Activated naive CD8-positive, alpha-beta T cell treated with anti-CD3 and anti-CD28 coated beads for 36 hours (primary cell): ENCODE measurements around the gene TFAP2B. TPM values are rescaled to one million over a fixed set of nuclear protein-coding genes. Genes with fewer than 3 reads are reported as not detected.

ENCODE experiments used
- DNase-seq: peaks from one replicate; pipeline ENCODE4 v3.0.0; 2021
- H3K27ac Mint-ChIP-seq: one replicate; pipeline ENCODE4 v1.8.0; 2022; ENCODE audit warnings: mild to moderate bottlenecking, moderate library complexity, mixed read lengths
- H3K27me3 Mint-ChIP-seq: one replicate; pipeline ENCODE4 v1.8.0; 2022; ENCODE audit warnings: mild to moderate bottlenecking, mixed read lengths
- H3K36me3 Mint-ChIP-seq: one replicate; pipeline ENCODE4 v1.8.0; 2021; ENCODE audit warnings: mild to moderate bottlenecking, mixed read lengths
- H3K4me1 Mint-ChIP-seq: one replicate; pipeline ENCODE4 v1.8.0; 2021; ENCODE audit warnings: mixed read lengths
- H3K4me3 Mint-ChIP-seq: one replicate; pipeline ENCODE4 v1.8.0; 2022; ENCODE audit warnings: mild to moderate bottlenecking, moderate library complexity, mixed read lengths
- H3K9me3 Mint-ChIP-seq: one replicate; pipeline ENCODE4 v1.8.0; 2022; ENCODE audit warnings: mixed read lengths
- total RNA-seq, 2 experiments: library from RNA; stranded (reverse); gene quantifications; one replicate each; pipeline ENCODE4 v1.2.3, GENCODE V29; 2021

TFAP2B gene
- total RNA-seq, 2 experiments from 2014 or later = not detected

GRCh38 chr6:50819904-50820868 lies 1.5 kb downstream of the TFAP2B start:
- Mint-ChIP-seq H3K36me3 (peaks cover 2% of the 10 kb centered on the region), H3K4me1 (peaks cover 11% of the 10 kb centered on the region), H3K4me3 (no peak overlapping the region), H3K9me3 (no peaks in the 10 kb centered on the region), H3K27ac (no peak overlapping the region), H3K27me3 (peaks cover 93% of the 10 kb centered on the region)
- DNase-seq = no peak

DNA sequence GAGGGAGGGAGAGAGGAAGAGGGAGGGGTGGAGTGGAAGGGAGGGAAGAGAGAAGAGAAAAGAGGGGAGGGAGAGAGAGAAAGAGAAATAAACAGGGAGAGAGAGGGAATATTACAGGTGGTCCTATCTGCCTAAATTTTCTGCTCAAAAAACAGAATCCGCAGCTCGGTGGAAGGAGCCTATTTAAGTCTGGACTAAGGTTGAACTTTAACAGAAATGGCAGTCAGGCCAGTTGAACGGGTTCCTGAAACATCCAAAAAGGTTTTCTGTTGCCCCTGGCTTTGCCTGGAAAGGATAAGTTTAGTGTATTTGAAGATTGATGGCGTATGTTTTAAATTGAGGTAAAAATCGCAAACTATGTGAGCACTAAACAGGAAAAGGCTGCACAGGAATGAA lies 2.2 kb downstream of the TFAP2B start:
- DNase-seq = no peak
- no peak overlapping the region for H3K27ac Mint-ChIP-seq
- peaks cover 93% of the 10 kb centered on the region for H3K27me3 Mint-ChIP-seq
- H3K4me1 Mint-ChIP-seq = peaks cover 6% of the 10 kb centered on the region
- H3K9me3 Mint-ChIP-seq = no peaks in the 10 kb centered on the region
- H3K4me3 Mint-ChIP-seq = no peak overlapping the region
- H3K36me3 Mint-ChIP-seq = peaks cover 2% of the 10 kb centered on the region

DNA sequence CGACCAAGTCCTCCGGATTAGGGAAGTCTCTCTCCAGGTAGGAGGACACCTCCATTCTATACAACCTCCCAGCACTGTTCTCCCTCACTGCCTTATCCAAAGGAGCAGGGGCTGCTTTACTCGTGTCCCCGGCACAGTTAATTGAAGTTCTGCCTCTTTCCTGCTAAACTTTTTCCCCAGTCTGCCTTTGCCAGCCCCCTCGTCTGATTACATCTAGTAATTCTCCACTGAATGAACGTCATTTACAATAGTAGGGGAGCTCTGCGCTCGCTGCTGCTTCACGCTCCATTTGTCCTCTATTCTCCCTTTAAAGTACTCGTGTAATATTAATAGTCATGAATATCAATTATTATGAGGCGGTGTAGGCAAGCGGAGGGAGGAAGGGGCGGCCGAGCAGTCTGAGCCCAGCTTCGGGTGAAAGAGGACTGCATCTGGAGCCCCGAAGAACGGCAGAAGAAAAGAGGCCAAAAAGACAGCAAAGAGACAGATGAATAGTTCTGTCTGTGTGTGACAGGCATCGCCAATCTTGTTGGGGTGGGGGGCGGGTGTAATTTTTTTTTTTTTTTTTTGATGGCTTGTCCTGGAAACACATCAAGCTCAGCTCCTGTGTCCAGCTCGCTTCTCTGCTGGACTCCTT lies 2.9 kb downstream of the TFAP2B start:
- no peak for DNase-seq
- Mint-ChIP-seq H3K27ac (no peak overlapping the region), H3K9me3 (no peaks in the 10 kb centered on the region), H3K36me3 (peaks cover 2% of the 10 kb centered on the region), H3K4me1 (peaks cover 5% of the 10 kb centered on the region), H3K4me3 (no peak overlapping the region), H3K27me3 (peaks cover 97% of the 10 kb centered on the region)

GRCh38 chr6:50822078-50822476 lies 3.4 kb downstream of the TFAP2B start:
- peaks cover 2% of the 10 kb centered on the region for H3K36me3 Mint-ChIP-seq
- no peak overlapping the region for H3K4me3 Mint-ChIP-seq

DNA sequence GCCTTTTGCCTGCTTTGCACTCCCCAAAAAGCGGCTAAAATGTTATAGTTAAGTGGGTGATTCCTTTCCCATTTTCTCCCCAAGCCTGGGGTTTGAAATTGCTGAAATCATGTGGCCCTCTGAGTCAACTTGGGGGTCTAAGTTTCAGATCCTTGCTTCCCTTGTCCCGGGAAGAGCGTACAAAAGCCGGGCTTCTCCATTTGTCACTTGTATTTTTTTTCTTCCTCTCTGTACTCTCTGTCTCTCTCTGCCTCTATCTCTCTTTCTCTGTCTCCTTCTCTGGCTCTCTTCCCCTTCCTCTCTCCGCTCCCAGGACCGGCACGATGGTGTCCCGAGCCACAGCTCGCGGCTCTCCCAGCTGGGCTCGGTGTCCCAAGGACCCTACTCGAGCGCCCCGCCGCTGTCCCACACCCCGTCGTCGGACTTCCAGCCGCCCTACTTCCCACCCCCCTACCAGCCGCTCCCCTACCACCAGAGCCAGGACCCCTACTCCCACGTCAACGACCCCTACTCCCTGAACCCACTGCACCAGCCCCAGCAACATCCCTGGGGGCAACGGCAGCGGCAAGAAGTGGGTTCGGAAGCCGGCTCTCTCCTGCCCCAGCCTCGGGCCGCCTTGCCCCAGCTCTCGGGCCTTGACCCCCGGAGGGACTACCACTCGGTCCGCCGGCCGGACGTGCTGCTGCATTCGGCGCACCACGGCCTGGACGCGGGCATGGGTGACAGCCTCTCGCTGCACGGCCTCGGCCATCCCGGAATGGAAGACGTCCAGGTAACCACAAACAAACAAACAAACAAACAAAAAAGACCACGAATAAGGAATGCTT lies 4.6 kb downstream of the TFAP2B start:
- Mint-ChIP-seq H3K4me1 (peaks cover 5% of the 10 kb centered on the region), H3K36me3 (peaks cover 2% of the 10 kb centered on the region), H3K27me3 (peaks cover 96% of the 10 kb centered on the region), H3K9me3 (no peaks in the 10 kb centered on the region), H3K4me3 (no peak overlapping the region), H3K27ac (no peak overlapping the region)
- DNase-seq = no peak

More at GRCh38 chr6:50822078-50822476, 3.4 kb downstream of the TFAP2B start:
- Mint-ChIP-seq H3K4me1 (peaks cover 5% of the 10 kb centered on the region), H3K27ac (no peak overlapping the region), H3K27me3 (peaks cover 97% of the 10 kb centered on the region), H3K9me3 (no peaks in the 10 kb centered on the region)
- no peak for DNase-seq

GRCh38 chr6:50824552-50824951 lies 5.9 kb downstream of the TFAP2B start:
- Mint-ChIP-seq H3K27ac (no peak overlapping the region), H3K27me3 (peaks cover 93% of the 10 kb centered on the region), H3K4me1 (peaks cover 5% of the 10 kb centered on the region), H3K36me3 (peaks cover 2% of the 10 kb centered on the region), H3K9me3 (no peaks in the 10 kb centered on the region), H3K4me3 (no peak overlapping the region)
- no peak for DNase-seq

- no peak overlapping the region for H3K4me3 Mint-ChIP-seq
- H3K27me3 Mint-ChIP-seq = peaks cover 93% of the 10 kb centered on the region
- H3K36me3 Mint-ChIP-seq = no peaks in the 10 kb centered on the region
- DNase-seq = no peak
- no peaks in the 10 kb centered on the region for H3K9me3 Mint-ChIP-seq
- no peak overlapping the region for H3K27ac Mint-ChIP-seq
- H3K4me1 Mint-ChIP-seq = peaks cover 1% of the 10 kb centered on the region
These were observed 6.8 kb downstream of the TFAP2B start for GRCh38 chr6:50825375-50826036.

- H3K4me3 Mint-ChIP-seq = no peak overlapping the region
- DNase-seq = no peak
- no peaks in the 10 kb centered on the region for H3K4me1 Mint-ChIP-seq
- H3K36me3 Mint-ChIP-seq = no peaks in the 10 kb centered on the region
- no peak overlapping the region for H3K27ac Mint-ChIP-seq
- peaks cover 91% of the 10 kb centered on the region for H3K27me3 Mint-ChIP-seq
- H3K9me3 Mint-ChIP-seq = no peaks in the 10 kb centered on the region
These were observed 7.5 kb downstream of the TFAP2B start for GRCh38 chr6:50826037-50826761.

GRCh38 chr6:50826803-50827202 lies 8.1 kb downstream of the TFAP2B start:
- Mint-ChIP-seq H3K4me3 (no peak overlapping the region), H3K4me1 (no peaks in the 10 kb centered on the region), H3K9me3 (no peaks in the 10 kb centered on the region), H3K36me3 (no peaks in the 10 kb centered on the region), H3K27me3 (peaks cover 90% of the 10 kb centered on the region), H3K27ac (no peak overlapping the region)
- no peak for DNase-seq

DNA sequence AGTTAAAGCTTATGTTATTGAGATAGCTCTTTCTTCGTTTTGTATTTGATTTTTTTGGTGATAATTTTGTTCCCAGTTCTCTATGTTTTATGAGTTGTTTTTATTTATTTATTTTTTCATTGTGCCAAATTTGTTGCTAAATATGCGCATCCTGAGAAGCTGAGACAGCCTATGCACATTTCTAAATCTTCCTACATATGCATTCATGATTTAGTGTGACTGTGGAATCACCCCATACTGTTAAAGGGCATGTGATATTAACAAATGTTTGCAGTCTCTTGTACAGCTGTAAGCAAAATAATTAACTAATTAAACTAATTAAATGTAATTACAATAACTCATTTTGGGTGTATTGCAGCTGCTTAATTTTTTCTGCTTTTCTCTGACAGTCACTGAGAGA lies 10.4 kb downstream of the TFAP2B start:
- no peaks in the 10 kb centered on the region for H3K36me3 Mint-ChIP-seq
- H3K4me3 Mint-ChIP-seq = no peak overlapping the region
- no peak for DNase-seq
- no peak overlapping the region for H3K27ac Mint-ChIP-seq
- no peaks in the 10 kb centered on the region for H3K4me1 Mint-ChIP-seq
- H3K27me3 Mint-ChIP-seq = peaks cover 88% of the 10 kb centered on the region
- H3K9me3 Mint-ChIP-seq = no peaks in the 10 kb centered on the region

DNA sequence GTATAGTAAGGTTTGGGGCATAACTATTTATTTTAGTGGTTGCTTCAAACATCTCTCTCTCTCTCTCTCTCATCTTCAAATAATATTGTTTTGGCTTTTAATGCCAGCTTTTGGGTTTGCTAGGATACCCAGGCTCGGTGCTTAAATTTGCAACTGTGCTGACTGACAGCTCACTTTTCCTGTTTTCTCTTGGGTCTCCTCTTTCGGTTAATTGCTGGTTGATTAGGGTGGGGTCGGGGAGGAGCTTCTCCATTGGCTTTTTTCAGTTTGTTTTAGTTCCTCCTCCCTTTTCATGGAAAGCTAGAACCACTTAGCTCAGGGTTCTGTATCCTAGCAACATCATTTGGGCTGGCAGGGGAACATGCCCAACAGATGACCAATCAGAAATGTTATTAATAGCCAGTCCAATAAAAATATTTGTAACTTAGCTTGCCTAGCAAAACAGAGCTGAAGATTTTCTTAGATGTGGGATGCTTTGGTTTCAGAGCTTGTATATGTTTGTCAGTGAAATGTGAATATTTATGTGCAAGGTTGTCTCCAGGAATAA lies 11.3 kb downstream of the TFAP2B start:
- Mint-ChIP-seq H3K4me3 (no peak overlapping the region), H3K36me3 (no peaks in the 10 kb centered on the region), H3K4me1 (no peaks in the 10 kb centered on the region), H3K27ac (no peak overlapping the region), H3K9me3 (no peaks in the 10 kb centered on the region), H3K27me3 (peaks cover 86% of the 10 kb centered on the region)
- DNase-seq = no peak

- H3K9me3 Mint-ChIP-seq = no peaks in the 10 kb centered on the region
- H3K4me1 Mint-ChIP-seq = no peaks in the 10 kb centered on the region
- no peak overlapping the region for H3K27ac Mint-ChIP-seq
- no peak overlapping the region for H3K4me3 Mint-ChIP-seq
- peaks cover 86% of the 10 kb centered on the region for H3K27me3 Mint-ChIP-seq
- no peak for DNase-seq
- no peaks in the 10 kb centered on the region for H3K36me3 Mint-ChIP-seq
These were observed 12.5 kb downstream of the TFAP2B start for GRCh38 chr6:50831186-50831585.

DNA sequence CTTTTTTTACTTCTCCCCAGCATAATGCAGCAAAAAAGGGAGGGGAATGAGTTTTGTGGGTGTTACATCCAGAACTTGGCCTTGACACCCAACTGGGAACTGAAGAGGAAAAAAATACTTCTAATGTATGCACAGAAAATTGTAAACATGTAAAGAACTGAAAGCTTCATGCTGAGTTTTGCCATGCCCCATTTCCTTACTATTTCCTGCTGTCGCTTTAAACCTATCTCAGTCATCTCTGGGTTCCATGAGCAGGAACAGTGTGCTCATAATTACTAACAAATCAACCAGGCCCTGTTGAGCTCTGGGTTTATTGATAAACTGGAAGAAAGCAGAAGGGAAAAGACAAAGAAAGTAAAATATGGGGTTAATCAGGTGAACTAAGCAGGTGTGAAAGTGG lies 14.2 kb downstream of the TFAP2B start:
- Mint-ChIP-seq H3K9me3 (no peaks in the 10 kb centered on the region), H3K4me1 (no peaks in the 10 kb centered on the region), H3K27me3 (peaks cover 86% of the 10 kb centered on the region), H3K27ac (no peak overlapping the region), H3K36me3 (no peaks in the 10 kb centered on the region), H3K4me3 (no peak overlapping the region)
- DNase-seq = no peak

DNA sequence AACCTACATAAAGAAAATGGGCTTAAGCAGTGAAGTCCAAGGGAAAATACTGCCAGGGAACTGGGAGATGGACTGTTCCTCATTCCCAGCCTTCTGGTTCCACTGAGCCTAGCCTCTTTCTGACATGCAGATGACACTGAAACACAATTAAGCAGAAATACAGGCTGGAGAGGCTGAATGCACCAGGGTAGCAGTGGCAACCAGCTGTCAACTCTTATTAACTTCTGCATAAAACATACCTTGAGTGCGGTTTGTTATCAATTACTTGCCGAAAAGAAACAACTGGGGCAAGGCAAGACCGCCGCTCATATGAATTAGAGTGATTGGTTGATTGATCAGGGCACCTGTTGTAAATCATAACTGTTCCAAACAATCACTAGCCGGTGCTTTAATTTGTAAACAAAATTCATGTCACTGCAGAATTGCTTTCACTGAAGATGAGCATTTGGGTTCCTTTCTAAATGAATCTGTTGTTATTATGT lies 16.3 kb downstream of the TFAP2B start:
- peaks cover 89% of the 10 kb centered on the region for H3K27me3 Mint-ChIP-seq
- H3K27ac Mint-ChIP-seq = no peak overlapping the region
- no peak overlapping the region for H3K4me3 Mint-ChIP-seq
- H3K36me3 Mint-ChIP-seq = no peaks in the 10 kb centered on the region
- no peak for DNase-seq
- H3K9me3 Mint-ChIP-seq = no peaks in the 10 kb centered on the region
- H3K4me1 Mint-ChIP-seq = no peaks in the 10 kb centered on the region
